OCI-M2 (cell line): ENCODE results near the gene WDR6.

Source experiments
- DNase-seq: peaks from one replicate; lab custom pipeline; 2025; ENCODE audit not compliant: unreplicated experiment; lab: John Stamatoyannopoulos, UW

The WDR6 gene

DNA sequence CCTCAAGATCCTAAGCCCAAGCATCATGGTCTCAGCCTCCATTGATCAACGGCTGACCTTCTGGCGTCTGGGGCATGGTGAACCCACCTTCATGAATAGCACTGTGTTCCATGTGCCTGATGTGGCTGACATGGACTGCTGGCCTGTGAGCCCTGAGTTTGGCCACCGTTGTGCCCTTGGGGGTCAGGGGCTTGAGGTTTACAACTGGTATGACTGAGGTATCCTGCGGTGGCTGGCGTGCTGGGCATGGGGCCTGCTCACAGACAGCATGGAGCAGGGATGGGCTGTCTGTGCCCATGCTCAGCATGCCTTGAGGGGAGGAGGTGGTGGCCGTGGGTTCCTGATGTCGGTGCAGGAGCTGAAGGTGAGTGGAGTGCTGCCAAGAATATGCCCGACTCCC lies 7.9 kb downstream of the WDR6 start:
- no peak for DNase-seq

DNA sequence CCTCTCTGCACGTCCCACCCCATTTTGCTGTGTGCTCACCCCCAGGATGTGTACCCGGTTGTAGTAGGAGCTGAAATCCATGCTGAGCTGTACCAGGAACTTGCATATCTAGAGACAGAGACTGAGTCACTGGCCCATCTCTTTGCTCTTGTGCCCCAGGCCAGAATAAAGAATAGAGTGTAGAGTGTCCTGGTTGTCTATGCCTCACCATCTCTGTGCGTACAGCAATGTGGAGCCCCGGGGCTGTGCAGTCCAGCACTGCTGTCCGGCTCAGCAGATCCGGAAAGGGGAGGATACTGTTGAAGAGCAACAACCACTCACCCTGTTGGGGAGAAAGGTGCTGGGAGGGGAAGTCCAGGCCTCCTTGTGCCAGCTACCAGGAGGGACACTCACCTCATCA lies 8.6 kb downstream of the WDR6 start:
- no peak for DNase-seq

DNA sequence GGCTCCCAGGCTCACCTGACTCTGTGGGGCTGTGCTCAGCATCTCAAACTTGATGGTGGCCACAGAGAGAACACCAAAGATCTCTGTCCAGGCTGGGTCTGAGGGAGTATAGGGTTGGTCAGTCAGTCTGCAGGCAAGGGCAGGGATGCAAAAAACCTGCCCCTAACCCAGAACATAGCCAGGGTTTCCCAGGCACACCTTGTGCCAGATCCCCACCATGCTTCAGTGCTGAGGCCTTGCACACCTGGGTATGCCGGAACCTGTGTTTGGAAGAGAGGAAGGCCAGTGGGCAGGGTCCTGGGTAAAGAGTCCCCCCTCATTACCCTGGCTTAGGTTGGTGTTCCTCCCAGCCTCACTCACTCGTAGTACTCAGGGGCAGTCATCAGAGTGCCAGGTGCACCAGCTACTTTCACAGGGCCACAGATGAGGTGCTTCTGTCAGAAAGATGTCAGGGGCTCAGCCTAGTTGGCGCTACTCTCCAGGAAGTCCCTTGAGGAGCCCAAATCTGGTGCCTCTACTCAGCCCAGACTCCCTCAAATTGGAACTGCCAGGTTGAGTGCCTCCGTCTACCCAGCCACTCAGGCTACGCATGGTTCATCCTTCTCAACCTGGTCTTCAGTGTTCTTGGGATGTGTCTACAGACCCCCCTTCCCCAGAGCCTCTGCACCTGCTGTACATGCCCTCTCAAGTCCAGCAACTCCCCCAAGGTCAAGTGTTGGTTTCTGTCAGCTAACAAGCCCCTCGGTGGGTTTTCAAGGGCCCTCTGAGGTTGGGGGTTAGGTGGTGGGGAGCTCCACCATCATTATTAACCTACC lies 9.4 kb downstream of the WDR6 start:
- no peak for DNase-seq

DNA sequence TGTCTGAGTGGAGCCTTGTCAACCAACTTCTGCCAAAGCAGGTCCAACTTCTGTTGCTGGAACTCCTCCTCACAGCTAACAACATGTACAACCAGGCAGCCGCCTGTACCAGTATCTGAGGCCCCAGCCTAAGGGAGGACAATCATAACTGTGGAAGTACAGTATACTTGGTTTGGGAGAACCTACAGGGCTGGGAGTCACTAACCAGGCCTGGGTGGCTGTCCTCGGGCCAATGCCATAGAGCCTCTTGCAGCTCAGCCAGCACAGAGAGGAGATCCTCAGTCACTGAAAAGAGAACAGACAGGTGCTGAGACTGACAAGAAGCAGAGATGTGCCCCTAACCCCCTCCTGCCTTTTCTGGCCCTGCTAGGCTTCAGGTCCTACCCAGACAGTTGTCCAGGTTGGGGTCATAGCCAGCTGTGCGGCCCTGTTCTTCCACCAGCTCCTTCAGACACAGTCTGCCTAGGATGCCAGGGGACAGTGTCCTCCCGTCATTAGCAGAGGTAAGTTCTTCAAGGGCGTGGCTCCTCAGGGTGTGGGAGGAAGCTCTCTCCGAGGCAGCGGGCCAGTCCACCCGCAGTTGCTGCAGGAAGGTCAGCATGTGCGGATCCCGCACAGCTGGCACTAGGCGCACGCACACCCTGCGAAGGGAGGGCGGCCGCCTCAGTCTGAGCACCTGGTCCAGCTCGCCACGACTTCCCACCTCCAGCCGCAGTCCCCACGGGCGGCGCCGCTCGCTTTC lies 10.2 kb downstream of the WDR6 start:
- DNase-seq: no peak

DNA sequence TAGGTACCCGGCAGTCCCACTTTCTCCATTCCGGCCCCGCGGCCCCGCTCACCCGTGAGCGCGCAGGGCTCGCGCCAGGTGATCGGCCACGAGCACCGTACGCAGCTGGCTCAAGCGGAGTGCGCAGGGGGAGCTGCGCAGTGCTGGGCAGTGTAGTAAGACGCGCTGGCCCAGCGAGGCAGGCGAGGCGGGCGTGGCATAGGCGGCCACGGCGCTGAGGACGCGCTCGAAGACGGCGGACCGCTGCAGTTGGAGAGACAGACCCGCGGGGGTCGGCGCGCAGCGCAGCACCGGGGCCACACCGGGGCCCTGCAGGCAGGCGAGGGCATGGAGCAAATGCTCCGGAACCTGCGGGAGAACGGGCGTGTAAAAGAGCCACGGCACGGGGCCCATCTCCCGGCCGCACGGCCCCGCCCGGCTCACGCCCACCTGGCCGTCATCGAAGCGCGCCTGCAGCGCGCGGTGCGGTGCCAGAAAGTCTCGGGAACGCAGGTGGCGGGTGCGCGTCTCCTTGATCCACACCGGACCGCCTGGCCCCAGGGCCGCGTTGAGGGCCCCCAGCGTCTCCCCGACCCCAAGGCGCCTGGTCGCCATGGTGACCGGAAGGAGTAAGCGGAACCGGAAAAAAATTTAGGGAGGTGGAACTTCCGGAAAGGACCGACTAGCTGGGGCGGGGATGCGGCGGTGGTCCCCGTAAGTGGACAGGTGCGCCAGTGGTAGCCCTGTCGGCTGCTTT lies 10.9 kb downstream of the WDR6 start, which contains the start of gene DALRD3:
Gene DALRD3, minus strand, starts transcription at position 610 of the 736 bp plus-strand sequence. Its CDS starts 16 bp downstream, at position 594.
- DNase-seq: no peak

DNA sequence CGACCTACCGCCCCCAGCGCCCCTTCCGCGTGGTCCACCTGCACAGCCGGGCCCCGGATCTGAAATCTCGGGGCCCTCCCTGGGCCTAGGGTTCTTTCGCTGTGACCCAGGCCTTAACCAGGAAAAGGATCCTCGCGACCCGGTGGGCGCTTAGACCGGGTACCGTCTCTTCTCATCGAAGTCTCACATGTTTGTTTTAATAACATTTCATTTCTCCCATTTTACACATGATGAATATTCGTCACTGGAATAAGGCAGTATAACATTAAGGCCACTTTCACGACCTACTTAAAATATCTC lies 11.5 kb downstream of the WDR6 start:
- no peak for DNase-seq

DNA sequence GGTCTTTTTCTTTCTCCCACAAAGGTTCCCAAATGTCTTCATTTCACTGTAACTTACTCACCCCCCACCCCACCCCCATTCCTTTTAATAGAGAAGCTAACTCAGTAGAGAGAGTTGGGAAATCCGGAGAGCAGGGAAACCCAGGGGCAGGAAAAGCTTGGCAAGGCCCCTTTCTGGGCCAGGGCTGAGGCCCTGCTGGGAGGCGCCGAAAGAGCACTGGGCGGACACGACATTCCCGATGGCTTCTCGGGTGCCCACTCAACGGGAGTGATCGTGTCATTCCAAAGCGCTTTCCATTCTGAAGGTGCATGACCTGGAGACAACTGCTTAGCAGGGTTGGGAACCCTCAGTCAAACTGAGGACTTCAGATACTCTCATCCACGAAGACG lies 12.7 kb downstream of the WDR6 start:
- no peak for DNase-seq

DNA sequence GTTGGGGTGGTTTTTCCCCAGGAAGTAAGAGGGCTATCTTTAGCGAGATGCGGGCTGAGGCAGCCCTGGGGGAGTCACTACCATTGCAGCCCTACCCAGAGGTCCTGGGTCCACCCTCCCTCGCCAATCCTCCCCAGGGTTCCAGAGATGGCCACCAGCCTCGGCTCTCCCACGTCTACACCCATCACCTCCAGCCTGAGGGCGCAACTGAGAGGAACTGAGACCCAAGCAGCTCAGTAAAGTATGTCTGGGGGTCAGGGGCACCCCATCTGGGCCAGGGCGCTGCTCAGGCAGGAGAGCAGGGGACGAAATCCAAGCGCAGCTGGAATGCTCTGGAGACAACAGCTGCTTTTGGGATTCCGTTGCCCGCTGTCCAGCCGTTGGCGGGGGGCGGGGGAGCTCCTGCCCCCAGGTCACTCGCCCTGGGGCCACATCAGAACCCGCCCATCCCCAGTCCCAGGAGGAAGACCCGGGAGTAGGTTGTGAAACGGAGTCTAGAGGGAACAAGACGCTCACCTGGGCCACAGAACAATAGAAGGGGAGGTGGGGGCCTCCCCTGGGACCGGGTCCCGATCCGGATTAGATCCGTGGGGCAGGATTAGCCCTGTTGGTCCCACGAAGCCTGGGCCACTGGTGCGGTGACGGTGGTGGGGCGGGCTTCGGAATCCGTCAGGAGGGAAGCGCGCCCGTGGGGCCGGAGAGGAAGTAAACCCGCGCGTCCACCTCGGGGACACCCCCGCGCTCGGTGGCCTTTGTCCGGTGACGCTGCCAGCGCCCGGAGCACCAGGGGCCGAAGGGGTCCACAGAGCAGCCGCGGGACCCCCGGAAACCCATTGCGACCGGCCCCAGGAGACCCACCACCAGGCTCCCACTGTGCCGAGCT lies 13.4 kb downstream of the WDR6 start:
- DNase-seq: no peak

DNA sequence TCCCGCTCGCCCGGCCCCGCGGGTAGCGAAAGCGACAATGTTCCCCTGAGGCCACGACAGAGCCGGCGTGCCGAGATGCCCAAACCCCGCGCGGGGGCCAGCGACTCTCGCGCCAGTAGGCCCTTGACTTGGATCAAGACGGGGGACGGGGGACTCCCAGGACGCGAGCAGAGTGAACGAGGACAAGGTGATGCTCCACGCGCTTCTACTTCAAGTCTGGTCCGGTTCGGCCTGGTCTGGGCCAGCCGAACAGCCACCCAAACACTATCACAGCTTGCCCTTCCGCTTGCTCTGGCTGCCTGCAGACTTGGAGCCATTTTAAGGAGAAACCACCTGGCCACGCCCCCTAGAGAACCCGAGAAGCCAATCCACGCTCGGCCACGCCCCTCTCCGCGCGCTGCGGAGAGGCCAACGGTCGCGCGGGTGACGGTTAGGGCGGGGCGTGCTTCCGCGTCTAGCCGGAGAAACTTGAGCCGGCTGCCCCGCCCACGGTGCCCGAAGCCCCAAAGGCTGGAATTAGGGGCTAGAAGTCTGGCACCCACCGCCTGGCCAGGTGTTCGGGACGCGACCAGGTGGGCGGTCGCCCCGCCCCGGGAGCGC lies 14.1 kb downstream of the WDR6 start:
- peak; percentile 89 for DNase-seq

DNA sequence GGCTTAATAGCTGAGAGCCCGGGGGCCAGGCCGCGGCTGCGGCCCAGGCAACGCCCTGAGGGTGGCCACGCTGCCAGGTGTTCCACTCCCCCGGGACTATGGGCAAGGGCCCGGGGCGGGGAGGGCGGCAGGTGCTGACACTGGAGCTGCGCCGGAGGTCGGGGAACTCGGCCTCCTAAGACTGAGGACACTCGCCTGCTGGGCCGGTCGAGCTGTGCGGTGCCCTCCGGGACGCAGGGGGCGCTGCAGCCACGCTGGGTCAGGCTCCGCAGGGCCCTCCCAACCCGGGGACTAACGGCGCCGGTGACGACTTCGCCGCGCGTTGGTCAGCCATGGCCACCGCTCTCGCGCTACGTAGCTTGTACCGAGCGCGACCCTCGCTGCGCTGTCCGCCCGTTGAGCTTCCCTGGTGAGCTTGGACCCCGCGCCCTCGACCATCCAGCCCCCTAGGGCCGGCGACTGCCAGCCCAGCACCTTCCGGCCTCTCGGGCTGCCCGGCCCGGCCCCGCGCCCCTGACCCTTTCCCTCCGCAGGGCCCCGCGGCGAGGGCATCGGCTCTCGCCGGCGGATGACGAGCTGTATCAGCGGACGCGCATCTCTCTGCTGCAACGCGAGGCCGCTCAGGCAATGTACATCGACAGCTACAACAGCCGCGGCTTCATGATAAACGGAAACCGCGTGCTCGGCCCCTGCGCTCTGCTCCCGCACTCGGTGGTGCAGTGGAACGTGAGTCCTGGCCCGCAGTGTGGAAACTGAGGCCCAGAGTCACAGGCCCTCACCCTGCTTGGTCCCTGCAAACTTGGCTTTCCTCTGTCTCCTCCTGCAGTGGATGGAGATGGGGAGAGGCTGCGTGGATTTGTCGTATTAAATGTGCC lies 14.9 kb downstream of the WDR6 start, which contains the start of gene NDUFAF3:
Gene NDUFAF3, plus strand, starts transcription at position 309 of the 875 bp plus-strand sequence. Its CDS starts 24 bp downstream, at position 333.
- no peak for DNase-seq

DNA sequence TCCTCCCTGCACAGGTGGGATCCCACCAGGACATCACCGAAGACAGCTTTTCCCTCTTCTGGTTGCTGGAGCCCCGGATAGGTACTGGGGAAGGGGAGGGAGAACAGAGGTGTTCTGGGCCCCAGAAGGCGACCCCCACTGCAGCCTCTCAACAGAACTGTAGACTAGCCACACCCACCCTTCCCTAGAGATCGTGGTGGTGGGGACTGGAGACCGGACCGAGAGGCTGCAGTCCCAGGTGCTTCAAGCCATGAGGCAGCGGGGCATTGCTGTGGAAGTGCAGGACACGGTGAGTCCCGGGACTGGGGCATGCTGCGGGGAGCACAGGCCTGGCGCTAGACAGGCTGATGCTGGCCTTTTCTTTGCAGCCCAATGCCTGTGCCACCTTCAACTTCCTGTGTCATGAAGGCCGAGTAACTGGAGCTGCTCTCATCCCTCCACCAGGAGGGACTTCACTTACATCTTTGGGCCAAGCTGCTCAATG lies 15.5 kb downstream of the WDR6 start:
- DNase-seq: no peak

DNA sequence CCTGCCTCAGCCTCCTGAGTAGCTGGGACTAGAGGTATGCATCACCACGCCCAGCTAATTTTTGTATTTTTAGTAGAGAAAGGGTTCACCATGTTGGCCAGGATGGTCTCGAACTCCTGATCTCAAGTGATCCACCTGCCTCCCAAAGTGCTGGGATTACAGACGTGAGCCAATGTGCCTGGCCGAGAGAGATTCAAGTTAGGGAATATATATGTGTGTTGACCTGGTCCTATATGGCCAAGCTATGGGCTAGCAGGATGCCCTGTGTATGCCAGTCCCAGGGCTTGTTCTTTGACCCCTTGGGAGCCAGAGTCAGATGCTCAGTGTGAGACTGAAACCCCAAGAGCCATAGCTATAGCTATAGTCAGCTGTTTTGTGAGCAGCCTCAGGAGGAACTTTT lies 16.6 kb downstream of the WDR6 start:
- no peak for DNase-seq

DNA sequence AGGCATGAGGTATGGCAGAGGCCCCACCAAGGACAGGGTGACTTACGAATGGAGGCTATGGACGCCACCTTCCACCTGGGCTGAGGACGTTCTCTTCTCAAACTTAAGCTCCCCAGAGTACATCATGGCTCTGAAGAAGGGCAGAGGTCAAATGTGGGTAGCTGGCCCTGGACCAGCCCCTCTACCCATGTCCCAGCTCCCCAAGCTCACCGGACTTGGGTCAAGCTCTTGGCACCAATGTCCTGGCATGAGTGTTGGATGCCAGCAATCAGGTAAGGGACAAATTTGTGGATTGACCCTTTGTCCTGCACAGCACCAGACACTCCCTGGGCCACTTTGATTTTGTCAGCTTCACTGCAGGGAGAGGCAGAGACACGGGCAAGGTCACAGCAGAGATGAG lies 17.3 kb downstream of the WDR6 start:
- no peak for DNase-seq

DNA sequence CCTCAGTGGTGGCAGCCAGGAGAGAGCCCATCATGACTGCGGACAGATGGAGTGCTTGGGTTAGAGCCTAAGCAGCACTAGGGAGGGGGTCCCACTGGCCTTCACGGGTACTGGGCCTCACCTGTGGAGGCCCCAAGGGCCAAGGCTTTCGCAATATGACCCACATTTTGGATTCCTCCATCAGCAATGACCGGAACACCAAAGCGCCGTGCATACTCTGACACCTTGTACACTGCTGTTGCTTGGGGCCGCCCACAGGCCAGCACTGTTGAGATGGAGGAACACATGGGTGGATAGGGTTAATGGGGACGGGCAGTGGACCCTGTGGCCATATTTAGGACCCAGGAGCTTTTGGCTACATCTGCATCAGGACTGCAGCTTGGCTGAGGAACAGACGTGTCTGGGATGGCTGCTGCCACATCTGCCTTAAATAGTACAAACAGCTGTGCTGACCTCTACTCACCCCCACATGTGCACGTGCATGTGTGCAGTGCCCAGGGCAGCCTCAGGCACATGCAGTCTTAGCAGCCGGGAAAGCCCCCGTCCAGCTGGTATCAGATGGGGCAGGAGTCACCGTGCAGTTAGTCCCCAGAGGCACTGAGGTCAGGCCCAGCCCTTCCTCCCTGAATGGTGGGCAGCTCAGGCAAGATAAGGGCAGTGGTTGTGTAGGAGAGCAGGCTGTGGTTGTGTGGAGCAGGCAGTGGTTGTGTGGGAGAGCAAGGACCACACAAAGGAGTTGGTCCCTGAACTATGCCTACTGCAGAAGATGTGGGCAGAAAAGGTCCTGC lies 18.0 kb downstream of the WDR6 start:
- peak; percentile 41 for DNase-seq

DNA sequence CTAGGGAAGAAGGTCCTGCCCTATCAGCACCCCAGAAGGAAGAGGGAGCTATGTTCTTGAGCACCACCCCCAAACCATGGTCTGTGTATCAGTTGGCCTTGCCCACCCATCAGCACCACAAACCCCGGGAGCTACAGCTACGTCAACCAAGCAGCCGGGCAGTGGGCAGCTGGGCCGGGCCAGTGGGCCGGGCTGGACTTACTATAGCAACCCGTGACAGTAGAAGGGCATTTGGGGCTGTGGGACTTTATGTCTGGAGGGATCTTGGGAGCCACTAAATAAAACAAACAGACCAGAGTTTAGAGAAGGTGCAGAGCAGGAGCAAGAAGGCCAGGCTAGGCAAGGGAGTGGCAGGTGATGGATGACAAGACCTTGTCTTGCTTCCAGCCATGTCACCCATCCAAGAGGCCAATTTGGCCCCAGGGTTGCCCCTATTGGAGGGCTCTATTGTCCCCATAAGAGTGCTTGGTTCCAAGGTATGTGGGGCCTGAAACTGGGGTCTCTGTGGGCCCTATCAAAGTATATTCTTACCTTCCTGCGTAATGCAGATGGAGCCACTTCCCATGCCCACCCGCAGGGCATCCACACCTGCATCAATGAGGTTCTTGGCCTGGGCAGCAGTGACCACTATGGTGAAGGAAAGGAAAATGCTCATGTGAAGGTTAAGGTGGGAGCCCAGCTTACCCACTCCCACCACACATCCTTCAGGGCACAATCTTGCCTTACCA lies 18.8 kb downstream of the WDR6 start:
- DNase-seq: no peak

DNA sequence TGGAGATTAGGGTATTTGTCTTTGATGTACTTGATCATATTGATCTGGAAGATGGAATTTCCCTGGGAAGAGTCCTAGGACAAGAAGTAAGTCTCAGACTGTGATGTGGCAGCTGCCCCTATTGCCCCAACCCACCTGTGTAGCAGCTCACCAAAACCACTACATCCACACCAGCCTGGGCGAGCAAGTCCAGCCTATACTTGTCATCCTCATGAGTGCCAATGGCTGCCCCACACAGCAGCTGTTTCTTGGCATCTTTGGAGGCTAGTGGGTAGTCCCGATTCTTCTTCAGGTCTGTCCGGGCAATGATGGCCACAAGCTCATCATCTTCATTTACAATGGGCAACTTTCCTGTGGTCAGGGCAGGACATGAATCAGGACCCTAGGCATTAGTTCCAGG lies 19.3 kb downstream of the WDR6 start:
- no peak for DNase-seq

DNA sequence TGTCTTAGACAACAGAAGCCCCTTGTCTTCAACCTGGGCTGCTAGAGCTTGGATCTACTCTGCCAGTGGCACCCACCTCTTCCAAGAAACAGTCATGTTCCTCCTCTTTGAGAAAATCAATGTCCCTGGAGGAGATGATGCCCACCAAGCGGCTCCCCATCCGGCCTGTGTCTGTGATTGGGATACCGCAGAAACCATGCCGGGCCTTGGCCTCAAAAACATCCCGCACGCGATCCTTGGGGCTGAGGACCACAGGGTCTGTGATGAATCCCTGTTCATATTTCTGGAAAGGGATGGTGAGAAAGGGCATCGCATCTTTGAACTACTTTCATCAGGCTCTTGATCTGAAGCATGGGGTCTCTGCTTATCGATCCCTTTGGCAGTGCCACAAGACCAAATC lies 20.4 kb downstream of the WDR6 start:
- DNase-seq: no peak

DNA sequence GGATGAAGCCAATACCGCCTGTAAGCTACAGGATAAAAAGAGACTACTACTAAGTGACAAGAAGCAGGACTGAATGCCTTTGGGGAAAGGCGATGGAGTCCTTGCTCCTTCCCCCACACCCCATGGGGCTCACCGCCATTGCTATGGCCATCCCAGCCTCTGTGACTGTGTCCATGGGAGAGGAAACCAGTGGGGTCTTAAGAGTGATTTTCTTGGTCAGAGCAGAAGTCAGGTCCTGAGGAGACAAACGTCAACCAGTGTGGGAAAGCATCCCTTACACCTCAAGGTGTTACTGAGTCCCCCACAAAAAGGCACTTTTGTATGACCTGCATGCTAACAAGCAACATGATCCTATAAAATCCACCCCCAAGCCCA lies 21.1 kb downstream of the WDR6 start:
- DNase-seq: no peak
